ENCODE measurements around the gene WDR64. TPM values are rescaled to one million over a fixed set of nuclear protein-coding genes. Genes with fewer than 3 reads are reported as not detected.

Gene WDR64
- total RNA-seq, 6 donors from 2014 or later = 0.20 TPM; not detected in 5

DNA sequence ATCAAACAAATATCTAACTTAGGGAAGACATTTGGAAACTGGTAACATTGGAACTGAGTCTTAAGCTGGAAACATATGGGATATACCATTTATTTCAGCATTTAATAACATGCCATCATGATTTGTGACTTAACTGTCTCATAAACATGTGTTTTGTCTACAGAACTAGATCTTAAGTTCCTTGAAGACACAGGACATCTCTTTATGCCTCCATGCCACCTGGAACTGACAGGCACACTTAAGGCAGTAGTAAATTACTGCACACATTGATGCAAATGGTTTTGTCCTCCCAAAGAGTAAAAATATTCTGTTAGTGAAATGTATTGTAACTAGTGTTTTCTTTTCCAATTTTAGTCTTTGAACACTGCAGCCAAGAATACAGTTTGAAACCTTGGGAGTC is 194.3 kb downstream of the WDR64 start:
- DNase-seq (no peak), ATAC-seq (ENCODE audit: low FRiP score in 2 of 2) (no peak)
- H3K4me3 ChIP-seq = no peak overlapping the region
- H3K4me1 ChIP-seq = peaks cover 4 to 17% (median 7%) of the 10 kb centered on the region in 4 donors
- TF ChIP-seq POLR2A (IDR thresholded peaks at IDR 0.05) (no peak), CTCF (IDR thresholded peaks at IDR 0.05) (no peak), EP300 (IDR thresholded peaks at IDR 0.05) (no peak), POLR2AphosphoS5 (IDR thresholded peaks at IDR 0.05) (no peak)
- H3K27me3 ChIP-seq = no peaks in the 10 kb centered on the region
- no peak overlapping the region for H3K27ac ChIP-seq
- no peaks in the 10 kb centered on the region for H3K9me3 ChIP-seq
- no peaks in the 10 kb centered on the region for H3K36me3 ChIP-seq

GRCh38 chr1:241846862-241847539 is 194.9 kb downstream of the WDR64 start:
- Histone ChIP-seq H3K27ac (peak overlapping the region in 3 of 4 donors; percentile 97 to 99 (median 99)), H3K4me3 (peak overlapping the region in 3 of 4 donors; percentile 72 to 81 (median 79)), H3K27me3 (no peaks in the 10 kb centered on the region), H3K4me1 (peaks cover 4 to 17% (median 7%) of the 10 kb centered on the region in 4 donors), H3K36me3 (no peaks in the 10 kb centered on the region), H3K9me3 (no peaks in the 10 kb centered on the region)
- TF ChIP-seq CTCF (IDR thresholded peaks at IDR 0.05) (no peak), EP300 (IDR thresholded peaks at IDR 0.05) (no peak), POLR2AphosphoS5 (IDR thresholded peaks at IDR 0.05) (no peak), POLR2A (IDR thresholded peaks at IDR 0.05) (no peak)
- ATAC-seq (ENCODE audit: low FRiP score in 2 of 2) (no peak), DNase-seq (no peak)
- 75 to 89% methylated on average over 4 of the region's 4 CpGs for WGBS, 2 donors

- WGBS, 2 donors = 9 to 16% methylated on average over 6 of the region's 6 CpGs
Measured at GRCh38 chr1:241847540-241847795, 195.4 kb downstream of the WDR64 start.

GRCh38 chr1:241847796-241848685 is 196.0 kb downstream of the WDR64 start, which contains the start of gene EXO1:
TSS of gene EXO1 (plus strand) at chr1:241848204. CDS start at chr1:241850426, 2,222 bp downstream.
- H3K9me3 ChIP-seq = no peaks in the 10 kb centered on the region
- H3K27me3 ChIP-seq = no peaks in the 10 kb centered on the region
- ATAC-seq (ENCODE audit: low FRiP score in 2 of 2) = peak; percentile 96 to 99
- peak within 1 kb of the TSS; percentile 72 to 81 (median 78) for H3K4me3 ChIP-seq
- WGBS, 2 donors = 0 to 2% methylated on average over 31 to 49 of the region's 68 CpGs
- peak; percentile 91 to 94 for DNase-seq
- peak within 1 kb of the TSS; percentile 95 to 99 (median 98) for H3K27ac ChIP-seq
- TF ChIP-seq POLR2AphosphoS5 (IDR thresholded peaks at IDR 0.05) (peak in 1 of 2 donors; percentile 61), EP300 (IDR thresholded peaks at IDR 0.05) (no peak), CTCF (IDR thresholded peaks at IDR 0.05) (peak in 2 of 6 experiments; percentile 18 to 40), POLR2A (IDR thresholded peaks at IDR 0.05) (peak in 1 of 4 donors; percentile 46)
- peaks cover 4 to 17% (median 7%) of the 10 kb centered on the region in 4 donors for H3K4me1 ChIP-seq
- H3K36me3 ChIP-seq = no peaks in the 10 kb centered on the region

More at GRCh38 chr1:241847540-241847795, 195.4 kb downstream of the WDR64 start:
- no peak for ATAC-seq (ENCODE audit: low FRiP score in 2 of 2)
- H3K27ac ChIP-seq = peak overlapping the region; percentile 95 to 99 (median 98)
- no peak for TF ChIP-seq CTCF (IDR thresholded peaks at IDR 0.05)
- TF ChIP-seq POLR2AphosphoS5 (IDR thresholded peaks at IDR 0.05) = no peak
- no peak for TF ChIP-seq POLR2A (IDR thresholded peaks at IDR 0.05)
- TF ChIP-seq EP300 (IDR thresholded peaks at IDR 0.05) = no peak
- H3K36me3 ChIP-seq = no peaks in the 10 kb centered on the region
- H3K4me1 ChIP-seq = peaks cover 4 to 17% (median 7%) of the 10 kb centered on the region in 4 donors
- H3K27me3 ChIP-seq = no peaks in the 10 kb centered on the region
- no peaks in the 10 kb centered on the region for H3K9me3 ChIP-seq
- peak overlapping the region; percentile 72 to 81 (median 78) for H3K4me3 ChIP-seq
- DNase-seq = no peak

Data from upper lobe of left lung (tissue), 6 donors.